BLaER1 treated with 17β-estradiol and CSF1 and Interleukin-3, amounts not matched to agents 10 nM and 100 nM (cell line): ENCODE data around the gene FAXC.

ENCODE experiments used
- H3K27ac ChIP-seq, 11 experiments: shearing (Covaris generic); formaldehyde crosslinking; 2 replicates each; pipeline ENCODE4 v1.8.1; 2022
- H3K27me3 ChIP-seq, 11 experiments: shearing (Covaris generic); formaldehyde crosslinking; 2 replicates each; pipeline ENCODE4 v1.8.1; 2022
- H3K36me3 ChIP-seq, 11 experiments: shearing (Covaris generic); formaldehyde crosslinking; 2 replicates each; pipeline ENCODE4 v1.8.1; 2022
- H3K4me1 ChIP-seq, 10 experiments: shearing (Covaris generic); formaldehyde crosslinking; 2 replicates each; pipeline ENCODE4 v1.8.1; 2022
- H3K4me2 ChIP-seq, 11 experiments: shearing (Covaris generic); formaldehyde crosslinking; 2 replicates each; pipeline ENCODE4 v1.8.1; 2022
- H3K4me3 ChIP-seq, 10 experiments: shearing (Covaris generic); formaldehyde crosslinking; 2 replicates each; pipeline ENCODE4 v1.8.1; 2022
- H3K9ac ChIP-seq, 11 experiments: shearing (Covaris generic); formaldehyde crosslinking; 2 replicates each; pipeline ENCODE4 v1.8.1; 2022
- H3K9me3 ChIP-seq, 11 experiments: shearing (Covaris generic); formaldehyde crosslinking; replicated peaks in 1 of 11; 2 replicates each; pipeline ENCODE4 v1.8.1; 2022
- H4K20me1 ChIP-seq, 11 experiments: shearing (Covaris generic); formaldehyde crosslinking; 2 replicates each; pipeline ENCODE4 v1.8.1; 2022
- Cebpa-rat ChIP-seq, 11 experiments: shearing (Covaris generic); IDR thresholded peaks; 2 replicates each; pipeline ENCODE4 v1.8.1; 2022

FAXC gene

GRCh38 chr6:99366852-99367251, 17.4 kb upstream of the FAXC start:
- no peaks in the 10 kb centered on the region for H3K9me3 ChIP-seq
- no peaks in the 10 kb centered on the region for H3K36me3 ChIP-seq
- no peak overlapping the region for H3K27ac ChIP-seq

GRCh38 chr6:99364026-99364425, 14.6 kb upstream of the FAXC start:
- Histone ChIP-seq H3K4me2 (no peak overlapping the region), H3K4me1 (no peaks in the 10 kb centered on the region), H3K9me3 (no peaks in the 10 kb centered on the region), H3K9ac (no peak overlapping the region), H3K27ac (no peak overlapping the region), H3K36me3 (no peaks in the 10 kb centered on the region), H3K27me3 (no peaks in the 10 kb centered on the region), H3K4me3 (no peak overlapping the region), H4K20me1 (no peaks in the 10 kb centered on the region)
- no peak for TF ChIP-seq Cebpa-rat (IDR thresholded peaks at IDR 0.05)

More at GRCh38 chr6:99366852-99367251, 17.4 kb upstream of the FAXC start:
- Histone ChIP-seq H3K9ac (no peak overlapping the region), H4K20me1 (no peaks in the 10 kb centered on the region), H3K27me3 (no peaks in the 10 kb centered on the region), H3K4me1 (no peaks in the 10 kb centered on the region), H3K4me2 (no peak overlapping the region), H3K4me3 (no peak overlapping the region)
- no peak for TF ChIP-seq Cebpa-rat (IDR thresholded peaks at IDR 0.05)

GRCh38 chr6:99362678-99363268, 13.3 kb upstream of the FAXC start:
- no peak overlapping the region for H3K4me3 ChIP-seq
- no peak overlapping the region for H3K27ac ChIP-seq
- no peaks in the 10 kb centered on the region for H3K9me3 ChIP-seq
- no peaks in the 10 kb centered on the region for H3K36me3 ChIP-seq
- no peaks in the 10 kb centered on the region for H4K20me1 ChIP-seq
- H3K4me1 ChIP-seq, result no peaks in the 10 kb centered on the region
- TF ChIP-seq Cebpa-rat (IDR thresholded peaks at IDR 0.05), result no peak
- no peaks in the 10 kb centered on the region for H3K27me3 ChIP-seq
- no peak overlapping the region for H3K9ac ChIP-seq
- H3K4me2 ChIP-seq, result no peak overlapping the region

- no peak for TF ChIP-seq Cebpa-rat (IDR thresholded peaks at IDR 0.05)
- H3K9me3 ChIP-seq, result no peaks in the 10 kb centered on the region
- H3K27ac ChIP-seq, result no peak overlapping the region
- no peak overlapping the region for H3K4me2 ChIP-seq
- H3K9ac ChIP-seq, result no peak overlapping the region
- no peaks in the 10 kb centered on the region for H3K4me1 ChIP-seq
- no peak overlapping the region for H3K4me3 ChIP-seq
- H3K27me3 ChIP-seq, result no peaks in the 10 kb centered on the region
- no peaks in the 10 kb centered on the region; a peak in 1 of 22 replicates for H4K20me1 ChIP-seq
- H3K36me3 ChIP-seq, result no peaks in the 10 kb centered on the region
These were observed 10.3 kb upstream of the FAXC start for GRCh38 chr6:99359800-99360199.

GRCh38 chr6:99356641-99357040, 7.2 kb upstream of the FAXC start:
- no peak overlapping the region for H3K4me2 ChIP-seq
- H3K9ac ChIP-seq, result no peak overlapping the region
- H3K4me1 ChIP-seq, result no peaks in the 10 kb centered on the region
- H3K9me3 ChIP-seq, result no peaks in the 10 kb centered on the region
- H3K4me3 ChIP-seq, result no peak overlapping the region
- H3K27me3 ChIP-seq, result no peaks in the 10 kb centered on the region
- H4K20me1 ChIP-seq, result no peaks in the 10 kb centered on the region; a peak in 1 of 22 replicates
- H3K27ac ChIP-seq, result no peak overlapping the region
- no peaks in the 10 kb centered on the region for H3K36me3 ChIP-seq
- TF ChIP-seq Cebpa-rat (IDR thresholded peaks at IDR 0.05), result no peak

- Histone ChIP-seq H3K4me2 (no peak overlapping the region), H4K20me1 (no peaks in the 10 kb centered on the region; a peak in 1 of 22 replicates), H3K9me3 (peaks cover 0 to 1% (median under 1%) of the 10 kb centered on the region in 11 experiments; a peak in 6 of 22 replicates), H3K4me3 (no peak overlapping the region), H3K36me3 (no peaks in the 10 kb centered on the region), H3K4me1 (no peaks in the 10 kb centered on the region), H3K27ac (no peak overlapping the region), H3K27me3 (no peaks in the 10 kb centered on the region), H3K9ac (no peak overlapping the region)
- TF ChIP-seq Cebpa-rat (IDR thresholded peaks at IDR 0.05), result no peak
These were observed 5.5 kb upstream of the FAXC start for GRCh38 chr6:99354983-99355382.

- H3K27ac ChIP-seq, result no peak overlapping the region
- no peak for TF ChIP-seq Cebpa-rat (IDR thresholded peaks at IDR 0.05)
- H3K9ac ChIP-seq, result no peak overlapping the region
- no peak overlapping the region for H3K4me2 ChIP-seq
- H3K4me1 ChIP-seq, result no peaks in the 10 kb centered on the region
- no peaks in the 10 kb centered on the region; a peak in 1 of 22 replicates for H4K20me1 ChIP-seq
- H3K36me3 ChIP-seq, result no peaks in the 10 kb centered on the region
- H3K27me3 ChIP-seq, result no peaks in the 10 kb centered on the region
- H3K9me3 ChIP-seq, result peaks cover 5 to 13% (median 7%) of the 10 kb centered on the region in 11 experiments; a peak in 19 of 22 replicates
- no peak overlapping the region for H3K4me3 ChIP-seq
These were observed 3.7 kb upstream of the FAXC start for GRCh38 chr6:99353126-99353525.

GRCh38 chr6:99350573-99350972, 1.1 kb upstream of the FAXC start:
- Histone ChIP-seq H3K9ac (no peak overlapping the region), H3K9me3 (peaks cover 5 to 13% (median 7%) of the 10 kb centered on the region in 11 experiments; a peak in 19 of 22 replicates), H3K4me2 (no peak overlapping the region), H3K27me3 (no peaks in the 10 kb centered on the region), H3K4me1 (no peaks in the 10 kb centered on the region), H4K20me1 (no peaks in the 10 kb centered on the region), H3K27ac (no peak overlapping the region), H3K4me3 (no peak overlapping the region), H3K36me3 (no peaks in the 10 kb centered on the region)
- no peak for TF ChIP-seq Cebpa-rat (IDR thresholded peaks at IDR 0.05)

GRCh38 chr6:99348288-99349170, 945 bp downstream of the FAXC start:
- H3K4me2 ChIP-seq, result no peak overlapping the region
- H3K4me1 ChIP-seq, result no peaks in the 10 kb centered on the region
- H3K27ac ChIP-seq, result no peak overlapping the region
- H3K9ac ChIP-seq, result no peak overlapping the region
- no peaks in the 10 kb centered on the region for H4K20me1 ChIP-seq
- TF ChIP-seq Cebpa-rat (IDR thresholded peaks at IDR 0.05), result no peak
- peaks cover 5 to 13% (median 7%) of the 10 kb centered on the region in 11 experiments; a peak in 19 of 22 replicates for H3K9me3 ChIP-seq
- no peaks in the 10 kb centered on the region for H3K36me3 ChIP-seq
- no peaks in the 10 kb centered on the region for H3K27me3 ChIP-seq
- no peak overlapping the region for H3K4me3 ChIP-seq
